ENCODE data around the gene MPST.

Gene MPST

DNA sequence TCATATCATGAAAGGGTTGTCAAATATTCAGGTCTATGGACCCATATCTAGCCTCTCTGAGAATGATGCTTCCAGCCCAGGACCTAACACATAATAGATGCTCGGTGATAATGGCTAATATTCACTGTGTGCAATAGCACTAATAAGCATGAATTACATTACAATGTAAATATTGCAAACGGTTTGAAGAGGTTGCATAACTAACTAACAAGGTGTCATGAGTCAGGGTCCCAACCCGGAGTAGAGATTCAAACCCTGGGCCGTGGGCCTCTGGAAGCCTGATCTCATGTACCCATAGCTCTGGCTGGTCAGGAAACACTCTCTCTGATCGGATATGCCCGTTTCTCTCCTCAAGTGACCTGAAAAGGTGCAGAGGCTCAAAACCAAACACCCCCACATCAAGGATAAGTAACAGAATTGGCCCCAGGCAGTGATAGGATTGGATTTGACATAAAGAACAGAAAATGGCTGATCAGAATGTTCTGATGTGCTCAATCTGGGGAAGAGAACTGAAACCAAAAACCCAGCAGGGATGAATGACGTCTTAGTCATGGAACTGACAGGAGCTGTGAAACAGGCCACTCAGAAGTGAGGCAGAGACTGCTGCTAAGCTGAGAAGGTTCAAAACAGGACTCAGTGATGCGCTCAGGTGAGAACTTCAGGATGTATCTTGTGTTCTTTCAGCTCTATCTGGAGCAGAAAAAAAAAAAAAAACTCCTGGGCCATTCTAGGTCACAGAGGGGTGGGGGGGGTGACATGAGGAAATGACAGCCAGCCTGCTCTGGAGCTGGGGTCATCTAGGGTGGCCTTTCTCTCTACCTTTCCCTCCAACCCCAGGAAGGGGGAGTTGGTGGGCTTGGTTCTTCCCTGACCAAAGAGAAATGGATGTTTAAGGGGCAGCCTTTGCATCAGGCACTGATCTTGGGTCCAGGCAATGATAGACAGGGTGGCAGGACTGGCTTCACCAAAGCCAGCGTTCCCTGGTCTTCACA lies 25.4 kb downstream of the MPST start:
- DNase-seq (ENCODE audit: low read depth in 2 of 2) = no peak

DNA sequence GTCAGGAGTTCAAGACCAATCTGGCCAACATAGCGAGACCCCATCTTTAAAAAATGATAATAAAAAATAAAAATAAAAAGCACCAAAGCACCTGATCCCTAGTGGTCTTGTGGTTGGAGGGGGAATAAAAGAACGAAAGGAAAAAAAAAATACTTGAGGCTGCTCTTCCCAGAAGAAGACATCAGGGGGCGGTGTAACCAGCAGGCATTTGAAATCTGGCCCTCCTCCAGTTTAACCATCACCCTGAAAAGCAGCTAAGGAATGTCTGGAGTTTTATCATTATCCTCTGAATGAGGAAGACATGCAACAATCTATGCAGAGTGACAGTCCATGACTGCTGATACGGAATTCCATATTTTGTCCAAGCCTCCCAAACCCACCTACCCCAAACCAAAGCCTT lies 26.4 kb downstream of the MPST start:
- DNase-seq (ENCODE audit: low read depth in 2 of 2) = no peak

DNA sequence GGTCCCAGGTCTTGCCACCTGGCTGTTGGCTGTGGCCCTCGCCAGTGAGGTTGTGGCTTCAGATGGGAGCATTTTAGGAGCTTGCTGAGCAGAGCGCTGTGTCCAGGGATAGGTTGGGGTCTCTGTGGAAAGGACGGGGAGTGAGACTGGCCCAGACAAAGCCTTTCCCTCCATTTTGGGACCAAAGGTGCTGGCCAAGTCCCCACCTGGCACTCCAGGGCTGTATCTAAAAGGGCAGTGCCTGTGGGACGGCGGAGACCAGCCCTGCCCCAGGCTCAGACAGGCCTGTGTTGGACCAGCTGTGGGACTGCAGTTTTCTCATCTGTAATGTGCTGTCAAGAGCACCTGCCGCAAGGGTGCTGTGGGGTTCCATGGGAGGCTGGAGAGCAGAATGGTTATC lies 27.0 kb downstream of the MPST start:
- DNase-seq (ENCODE audit: low read depth in 2 of 2) = no peak

DNA sequence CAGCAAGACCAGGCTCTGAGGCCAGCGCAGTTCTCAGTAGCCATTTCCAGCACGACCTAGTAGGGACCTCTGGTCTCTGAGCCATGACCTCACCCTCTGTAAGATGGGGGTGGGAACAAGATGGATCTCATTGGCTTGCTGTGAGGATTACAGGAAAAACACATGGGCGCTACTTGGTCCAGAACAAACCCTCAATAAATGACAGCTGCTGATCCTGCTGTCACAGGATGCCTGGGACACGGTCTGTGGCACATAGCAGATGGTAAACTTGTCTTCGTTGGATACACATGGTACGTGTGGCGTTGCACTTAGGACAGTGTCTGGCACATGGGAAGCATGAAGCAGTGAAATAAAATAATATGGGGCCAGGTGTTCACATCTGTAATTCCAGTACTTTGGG lies 27.5 kb downstream of the MPST start:
- DNase-seq (ENCODE audit: low read depth in 2 of 2) = no peak

DNA sequence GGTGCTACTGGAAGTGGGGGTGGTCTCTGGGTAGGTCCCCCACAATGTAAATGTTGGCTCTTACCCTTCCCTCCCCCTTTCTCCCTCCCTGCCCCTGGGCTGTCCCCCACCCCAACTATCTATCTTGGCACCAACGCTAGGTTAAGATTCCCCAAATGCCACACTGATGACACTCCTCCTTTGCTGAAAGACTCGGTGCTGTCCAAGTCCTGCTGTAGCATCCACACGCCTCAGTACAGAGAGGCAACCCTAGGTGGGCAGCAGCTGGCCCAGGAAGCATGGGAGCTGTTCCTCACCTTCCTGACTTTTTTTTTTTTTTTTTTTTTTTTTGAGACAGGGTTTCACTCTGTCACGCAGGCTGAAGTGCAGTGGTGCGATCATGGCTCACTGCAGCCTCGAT lies 28.6 kb downstream of the MPST start:
- no peak for DNase-seq (ENCODE audit: low read depth in 2 of 2)

DNA sequence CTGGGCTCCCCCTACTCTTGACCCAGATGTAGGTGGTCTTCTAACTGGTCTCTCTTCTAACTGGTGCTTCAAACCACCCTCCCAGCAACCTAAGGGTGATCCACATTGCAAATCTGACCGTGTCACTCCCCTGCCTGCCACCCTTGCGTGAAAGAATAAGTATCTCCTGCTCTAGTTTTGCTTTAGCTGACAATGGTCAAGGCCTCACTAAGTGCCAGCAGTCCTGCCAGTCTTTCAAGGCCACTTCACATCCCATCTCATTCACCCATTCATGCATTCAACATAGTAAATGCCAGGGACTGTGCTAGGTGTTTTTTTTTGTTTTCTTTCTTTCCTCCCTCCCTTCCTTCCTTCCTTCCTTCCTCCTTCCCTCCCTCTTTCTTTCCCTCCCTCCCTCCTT lies 29.7 kb downstream of the MPST start:
- no peak for DNase-seq (ENCODE audit: low read depth in 2 of 2)

DNA sequence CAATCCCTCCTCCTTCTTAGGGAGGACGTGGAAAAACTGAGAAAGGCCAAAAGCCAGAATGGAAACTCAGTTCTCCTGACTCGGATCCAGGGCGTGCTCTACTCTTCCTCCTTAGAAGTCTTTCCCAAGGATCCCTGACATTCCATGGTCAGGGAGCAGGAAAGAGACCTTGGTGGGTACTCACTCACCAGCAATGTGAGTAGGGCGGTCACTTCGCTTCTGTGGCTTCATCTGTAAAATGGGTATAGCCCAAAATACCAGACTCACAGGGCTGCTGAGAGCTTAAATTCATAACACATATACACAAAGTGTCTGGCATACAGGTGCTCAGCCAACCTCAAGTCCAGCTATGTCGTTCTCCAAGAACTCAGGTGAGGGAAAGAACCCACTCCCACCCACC lies 31.4 kb downstream of the MPST start:
- no peak for DNase-seq (ENCODE audit: low read depth in 2 of 2)

DNA sequence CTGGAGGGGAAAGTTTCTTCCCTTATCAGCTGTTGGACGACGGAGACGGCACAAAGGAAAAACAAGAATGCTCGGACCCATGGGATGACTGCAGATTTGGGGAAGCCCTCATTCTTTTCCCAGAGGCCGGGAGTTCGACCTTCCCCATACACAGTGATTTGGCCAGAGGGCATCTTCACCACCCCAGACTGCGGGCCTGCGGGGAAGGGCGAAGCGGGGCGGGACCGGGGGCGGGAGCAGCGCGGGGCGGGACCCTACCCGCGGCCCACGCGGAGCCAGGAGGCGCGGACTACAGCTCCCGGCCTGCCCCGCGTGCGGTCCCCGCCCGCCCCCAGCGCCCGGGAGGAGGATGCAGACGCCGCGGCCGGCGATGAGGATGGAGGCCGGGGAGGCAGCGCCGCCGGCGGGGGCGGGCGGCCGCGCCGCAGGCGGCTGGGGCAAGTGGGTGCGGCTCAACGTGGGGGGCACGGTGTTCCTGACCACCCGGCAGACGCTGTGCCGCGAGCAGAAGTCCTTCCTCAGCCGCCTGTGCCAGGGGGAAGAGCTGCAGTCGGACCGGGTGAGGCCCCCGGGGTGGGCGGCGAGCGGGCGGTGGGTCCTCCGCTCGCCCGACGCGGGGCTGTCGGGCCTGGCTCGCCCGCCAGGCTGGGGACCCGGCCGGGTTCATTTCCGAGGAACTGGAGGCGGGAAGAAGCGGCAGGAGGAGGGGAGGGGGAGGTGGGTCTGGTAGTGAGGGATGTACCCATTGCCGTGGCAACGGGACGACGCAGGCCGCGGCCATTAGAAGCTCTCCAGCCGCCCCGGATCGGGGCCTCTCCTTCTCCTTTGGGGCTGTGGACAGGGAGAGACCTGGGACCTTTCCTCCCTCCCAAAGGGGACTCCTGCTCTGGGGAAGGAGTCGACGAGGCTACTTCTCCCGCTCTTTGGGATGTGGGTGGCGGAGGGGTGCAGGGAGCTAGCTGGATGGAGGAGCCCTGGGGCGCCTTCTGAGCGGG lies 32.1 kb downstream of the MPST start, which contains the start of gene KCTD17:
Gene KCTD17, plus strand, starts transcription at position 352 of the 995 bp plus-strand sequence. Its CDS starts 19 bp downstream, at position 371.
- DNase-seq (ENCODE audit: low read depth in 2 of 2) = peak; percentile 46 to 68

DNA sequence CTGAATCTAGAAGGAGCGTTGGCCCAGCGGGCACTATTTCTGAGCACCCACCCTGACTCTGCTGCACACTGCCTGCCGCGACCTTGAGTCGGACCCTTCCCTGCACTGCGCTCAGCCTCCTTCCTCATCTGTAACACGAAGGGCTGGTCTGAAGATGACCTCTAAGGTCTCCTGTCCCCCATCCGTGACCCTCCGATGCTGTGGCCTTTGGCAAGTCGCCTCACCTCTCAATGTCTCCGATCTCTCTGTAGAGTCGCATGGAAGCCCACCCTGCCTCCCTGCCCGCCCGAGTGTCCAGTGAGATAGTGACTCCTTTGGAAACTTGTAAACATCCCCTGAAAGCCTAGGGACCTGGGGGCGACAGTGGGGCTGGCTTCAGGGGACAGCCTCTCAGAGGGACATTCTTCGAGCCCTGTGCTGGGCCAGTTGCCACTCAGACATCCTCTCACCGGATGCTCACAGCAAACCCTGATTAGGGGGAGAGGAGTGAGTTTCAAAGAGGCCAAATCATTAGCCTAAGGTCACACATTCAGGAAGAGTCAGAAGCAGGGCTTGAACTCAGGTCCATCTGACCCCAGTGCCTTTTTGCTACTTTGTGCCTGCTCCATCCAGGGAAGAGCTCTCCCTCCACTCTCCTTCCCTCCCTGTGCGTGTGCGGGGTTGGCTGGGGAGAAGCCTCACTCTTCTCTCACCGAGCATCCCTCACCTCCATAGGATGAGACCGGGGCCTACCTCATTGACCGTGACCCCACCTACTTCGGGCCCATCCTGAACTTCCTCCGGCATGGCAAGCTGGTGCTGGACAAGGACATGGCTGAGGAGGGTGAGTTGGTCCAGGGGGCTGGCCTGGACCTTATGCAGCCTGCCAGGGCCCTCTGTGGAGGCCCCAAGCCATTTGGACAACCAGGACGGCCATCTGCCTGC lies 33.1 kb downstream of the MPST start:
- no peak for DNase-seq (ENCODE audit: low read depth in 2 of 2)

DNA sequence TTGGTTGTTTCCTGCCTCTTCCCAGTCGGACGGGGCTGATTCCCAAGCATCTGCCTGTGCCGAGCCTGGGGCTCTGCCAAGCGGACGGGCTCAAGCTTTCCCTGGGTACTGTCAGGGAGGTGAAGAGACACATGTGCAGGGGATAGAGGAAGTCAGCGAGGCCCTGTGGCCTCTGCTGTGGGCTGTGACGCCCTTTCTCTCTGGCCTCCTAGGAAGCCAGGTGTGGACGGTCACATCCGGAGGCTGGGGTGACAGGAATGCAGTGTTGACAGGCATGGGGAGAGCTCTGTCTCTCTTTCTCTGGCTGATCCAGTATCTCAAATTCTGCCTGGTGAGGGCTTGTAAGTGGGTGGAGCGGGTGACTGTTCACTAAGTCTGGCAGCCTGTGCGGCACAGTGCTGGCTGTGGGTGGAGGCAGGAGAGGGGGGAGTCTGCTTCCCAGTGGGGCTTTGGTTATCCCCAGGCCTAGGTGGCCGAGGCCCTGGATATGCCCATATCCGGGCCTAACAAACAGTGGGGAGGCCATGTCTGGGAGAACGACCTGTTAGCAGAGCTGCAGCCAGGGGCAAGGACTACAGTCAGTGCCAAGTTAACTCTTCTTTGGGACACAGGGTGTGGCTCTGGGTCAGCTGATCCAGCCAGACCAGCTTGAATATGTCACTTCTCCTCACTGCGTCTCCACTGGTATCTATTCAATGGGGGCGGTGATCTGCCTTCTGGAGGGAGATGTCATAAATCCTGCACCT lies 33.9 kb downstream of the MPST start:
- DNase-seq (ENCODE audit: low read depth in 2 of 2) = no peak

DNA sequence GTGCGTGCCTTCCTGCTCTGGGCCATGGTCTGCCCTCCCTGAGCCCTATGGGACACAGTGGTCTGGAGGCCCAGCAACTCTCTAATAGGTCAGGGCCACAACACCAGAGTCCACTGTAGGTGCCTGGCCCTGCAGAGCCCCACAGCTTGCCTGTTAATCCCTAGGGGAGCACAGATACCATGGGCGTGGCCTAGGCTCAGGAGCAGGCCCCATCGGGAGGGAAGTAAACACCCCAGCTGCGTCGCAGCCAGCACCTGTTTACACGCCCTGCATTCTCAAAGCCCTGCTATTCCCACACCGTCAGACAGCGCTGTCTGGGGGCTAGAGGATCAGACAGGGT lies 34.5 kb downstream of the MPST start:
- no peak for DNase-seq (ENCODE audit: low read depth in 2 of 2)

DNA sequence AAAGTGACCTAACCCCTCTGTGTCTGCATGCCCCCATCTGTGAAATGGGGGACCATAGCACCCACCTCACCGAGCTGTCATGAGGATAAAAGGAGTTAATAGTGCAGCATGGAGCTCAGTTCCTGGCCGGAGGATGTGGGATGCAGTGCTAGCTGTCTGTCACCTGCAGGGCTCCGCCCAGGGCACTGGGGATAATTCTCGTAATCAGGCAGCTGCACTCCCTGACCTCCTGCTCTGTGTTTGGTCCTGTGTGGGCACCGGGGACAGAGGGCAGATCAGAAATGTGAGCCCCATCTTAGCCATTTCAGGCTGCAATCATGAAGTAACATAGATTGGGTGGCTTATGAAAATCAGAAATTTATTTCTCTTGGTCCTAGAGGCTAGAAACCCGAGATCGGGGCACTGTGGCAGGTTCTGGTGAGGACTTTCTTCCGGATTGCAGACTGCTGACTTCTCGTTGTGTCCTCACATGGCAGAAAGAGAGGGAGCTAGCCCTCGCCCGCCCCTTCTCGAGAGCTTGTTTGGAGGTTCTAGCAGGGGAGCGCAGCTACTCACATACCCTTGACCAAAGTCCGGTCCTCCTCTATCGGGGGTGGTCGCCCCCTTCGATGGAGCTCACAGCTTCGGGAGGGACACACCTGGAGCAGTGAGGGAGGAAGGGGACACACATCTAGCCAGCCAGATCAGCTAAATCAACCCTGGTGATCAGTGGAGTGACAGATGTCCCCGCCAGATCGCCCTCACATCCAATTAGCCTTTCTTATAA lies 35.2 kb downstream of the MPST start:
- DNase-seq (ENCODE audit: low read depth in 2 of 2) = no peak

DNA sequence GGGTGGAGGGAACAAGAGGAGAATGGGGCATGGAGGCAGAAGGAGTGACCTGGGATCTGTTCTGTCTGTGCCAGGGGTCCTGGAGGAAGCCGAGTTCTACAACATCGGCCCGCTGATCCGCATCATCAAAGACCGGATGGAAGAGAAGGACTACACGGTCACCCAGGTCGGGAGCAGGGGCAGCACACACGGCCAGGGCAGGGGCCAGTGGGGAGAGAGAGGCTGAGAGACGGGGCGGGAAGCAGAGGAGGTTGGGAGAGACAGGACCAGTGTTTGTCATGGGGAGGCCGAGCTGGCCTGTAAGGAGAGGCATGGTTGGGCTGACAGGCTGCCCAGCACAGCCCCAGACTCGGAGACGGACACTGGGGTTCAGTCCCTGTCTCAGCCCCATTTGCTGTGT lies 36.7 kb downstream of the MPST start:
- no peak for DNase-seq (ENCODE audit: low read depth in 2 of 2)

DNA sequence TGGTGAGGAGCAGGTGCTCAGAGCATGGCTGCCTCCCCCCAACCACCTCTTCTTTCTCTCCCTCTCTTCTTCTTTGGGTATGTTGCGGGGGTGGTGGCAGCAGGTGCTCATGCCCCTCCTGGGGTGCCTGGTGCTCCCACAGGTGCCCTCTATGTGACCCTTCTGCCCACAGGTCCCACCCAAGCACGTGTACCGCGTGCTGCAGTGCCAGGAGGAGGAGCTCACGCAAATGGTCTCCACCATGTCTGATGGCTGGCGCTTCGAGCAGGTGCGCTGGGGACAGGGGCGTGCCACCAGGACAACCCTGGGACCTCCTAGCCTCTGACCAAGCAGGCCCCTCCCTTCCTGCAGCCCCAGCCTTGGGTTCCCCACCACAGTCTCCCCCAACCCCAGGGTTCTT lies 37.7 kb downstream of the MPST start:
- no peak for DNase-seq (ENCODE audit: low read depth in 2 of 2)

DNA sequence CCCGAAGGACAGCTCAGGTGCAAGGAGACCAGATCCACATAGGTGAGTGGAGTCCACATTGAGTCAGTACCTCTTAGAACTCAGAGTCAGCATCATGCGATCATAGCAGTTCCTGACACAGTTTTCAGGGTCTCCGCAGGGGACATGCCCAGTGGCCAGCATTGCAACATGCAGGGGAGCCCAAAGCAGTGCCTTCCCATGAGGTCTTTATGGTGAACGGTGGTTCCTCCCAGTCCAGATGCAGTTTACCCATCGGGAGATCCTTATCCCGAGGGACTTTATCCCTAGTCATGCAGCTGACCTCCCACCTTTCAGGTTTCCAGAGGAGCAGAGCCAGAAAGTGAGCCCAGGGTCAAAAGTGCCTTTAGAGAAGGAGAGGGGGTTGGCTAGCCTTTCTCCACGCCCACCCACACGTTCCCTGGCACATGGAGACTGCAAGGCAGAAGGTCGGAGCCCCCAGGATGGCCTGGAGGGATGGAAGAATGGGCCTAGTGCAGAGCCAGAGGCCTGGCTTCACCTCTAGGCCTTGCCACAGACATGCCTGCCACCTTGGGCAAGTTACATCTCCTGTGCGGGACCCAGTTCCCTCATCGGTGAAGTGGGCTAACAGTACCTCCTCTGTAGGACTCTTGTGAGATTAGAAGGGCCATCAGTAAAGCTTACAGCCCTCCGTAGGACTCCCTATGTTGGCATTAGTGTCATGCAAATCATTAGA lies 38.4 kb downstream of the MPST start:
- no peak for DNase-seq (ENCODE audit: low read depth in 2 of 2)

DNA sequence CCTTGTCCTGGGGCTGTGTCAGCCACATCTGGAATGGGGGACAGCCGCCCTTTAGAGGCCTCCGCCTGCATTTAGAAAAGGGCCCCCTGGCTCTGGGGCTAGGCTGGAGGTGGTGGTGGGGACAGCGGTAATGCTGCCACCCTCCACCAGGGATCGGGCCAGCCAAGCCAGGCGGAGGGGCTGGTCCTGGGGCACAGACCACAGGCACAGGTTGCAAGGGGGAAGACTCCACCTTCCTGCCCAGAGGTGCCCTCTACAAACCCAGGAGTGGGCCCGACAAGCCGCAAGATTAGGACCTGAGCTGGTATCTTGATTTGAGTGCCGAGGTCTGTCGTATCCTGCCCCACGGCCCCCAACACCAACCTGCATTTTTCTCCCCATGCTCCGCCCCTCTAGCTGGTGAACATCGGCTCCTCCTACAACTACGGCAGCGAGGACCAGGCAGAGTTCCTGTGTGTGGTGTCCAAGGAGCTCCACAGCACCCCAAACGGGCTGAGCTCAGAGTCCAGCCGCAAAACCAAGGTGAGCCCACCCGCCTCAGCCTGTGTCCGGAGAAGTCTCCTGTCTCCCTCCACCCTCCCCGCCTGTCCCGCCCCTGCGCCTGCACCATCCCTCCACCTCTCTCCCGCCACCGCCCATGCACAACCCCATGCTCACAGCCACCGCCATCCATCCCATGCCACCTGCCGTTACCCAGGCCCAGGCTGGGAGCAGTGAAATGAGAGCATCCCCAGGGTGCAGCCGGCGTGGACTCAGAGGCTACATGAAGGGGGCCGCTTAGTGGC lies 39.6 kb downstream of the MPST start:
- no peak for DNase-seq (ENCODE audit: low read depth in 2 of 2)

DNA sequence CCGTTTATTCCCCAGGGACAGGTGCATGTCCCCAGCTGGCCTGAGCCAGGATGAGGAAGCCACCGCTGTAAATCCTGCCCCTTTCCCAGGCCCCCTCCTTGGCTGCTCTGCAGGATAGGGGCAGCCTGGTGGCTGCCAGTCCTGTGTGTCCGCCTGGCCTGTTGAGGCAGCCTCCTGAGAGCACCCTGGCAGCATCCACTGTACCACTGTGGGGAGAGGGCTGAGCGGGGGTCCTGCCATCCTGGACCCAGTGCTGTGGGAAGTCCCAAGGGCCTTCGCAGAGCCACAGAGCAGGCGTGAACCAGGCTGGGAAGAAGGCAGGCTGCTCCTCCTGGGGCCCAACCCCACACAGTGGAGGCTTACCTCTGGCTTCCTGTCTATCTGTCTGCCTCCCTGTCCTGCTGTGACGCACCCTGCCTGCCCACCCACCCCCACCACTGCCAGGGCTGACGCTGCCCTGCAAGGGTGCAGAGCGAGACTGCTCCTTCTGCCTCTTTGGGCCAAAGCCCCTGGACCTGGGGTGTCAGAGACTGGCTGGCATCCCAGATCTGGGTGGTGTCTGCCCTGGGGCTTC lies 40.4 kb downstream of the MPST start:
- DNase-seq (ENCODE audit: low read depth in 2 of 2) = no peak
